Stimulated activated CD8-positive, alpha-beta memory T cell treated with anti-CD3 and anti-CD28 coated beads, Interleukin-12 subunit alpha, Interleukin-12 subunit beta, amount 100 ng/mL, for 4 hours (primary cell): Measurements from ENCODE around the gene CASQ2.
"Not testable (repeated sequence)": the region's sequence is repeated elsewhere in the genome, so short reads cannot be mapped to it uniquely, and the experiment has no call there.

ENCODE experiments used
- DNase-seq: peaks from one replicate; pipeline ENCODE4 v3.0.0-alpha.2; 2020; ENCODE audit warnings: low read depth

Gene CASQ2

DNA sequence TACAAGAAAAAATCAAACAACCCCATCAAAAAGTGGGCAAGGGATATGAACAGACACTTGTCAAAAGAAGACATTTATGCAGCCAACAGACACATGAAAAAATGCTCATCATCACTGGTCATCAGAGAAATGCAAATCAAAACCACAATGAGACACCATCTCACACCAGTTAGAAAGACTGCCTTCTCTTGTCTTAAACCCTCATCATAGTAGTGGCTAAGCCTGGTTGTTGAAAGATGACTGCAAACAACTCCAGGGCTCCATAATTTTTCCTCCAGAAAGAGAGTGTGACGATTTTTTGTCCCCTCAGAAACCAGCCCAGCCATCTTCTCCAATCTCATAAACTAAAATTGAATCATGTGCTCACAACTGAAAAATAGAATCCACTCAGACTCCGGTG, 12.1 kb upstream of the CASQ2 start:
- not testable (repeated sequence) for DNase-seq

DNA sequence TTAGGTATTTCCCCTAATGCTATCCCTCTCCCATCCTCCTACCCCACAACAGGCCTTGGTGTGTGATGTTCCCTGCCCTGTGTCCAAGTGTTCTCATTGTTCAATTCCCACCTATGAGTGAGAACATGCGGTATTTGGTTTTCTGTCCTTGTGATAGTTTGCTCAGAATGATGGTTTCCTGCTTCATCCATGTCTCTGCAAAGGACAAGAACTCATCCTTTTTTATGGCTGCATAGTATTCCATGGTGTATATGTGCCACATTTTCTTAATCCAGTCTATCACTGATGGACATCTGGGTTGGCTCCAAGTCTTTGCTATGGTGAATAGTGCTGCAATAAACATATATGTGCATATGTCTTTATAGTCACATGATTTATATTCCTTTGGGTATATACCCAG, 10.6 kb upstream of the CASQ2 start:
- not testable (repeated sequence) for DNase-seq

DNA sequence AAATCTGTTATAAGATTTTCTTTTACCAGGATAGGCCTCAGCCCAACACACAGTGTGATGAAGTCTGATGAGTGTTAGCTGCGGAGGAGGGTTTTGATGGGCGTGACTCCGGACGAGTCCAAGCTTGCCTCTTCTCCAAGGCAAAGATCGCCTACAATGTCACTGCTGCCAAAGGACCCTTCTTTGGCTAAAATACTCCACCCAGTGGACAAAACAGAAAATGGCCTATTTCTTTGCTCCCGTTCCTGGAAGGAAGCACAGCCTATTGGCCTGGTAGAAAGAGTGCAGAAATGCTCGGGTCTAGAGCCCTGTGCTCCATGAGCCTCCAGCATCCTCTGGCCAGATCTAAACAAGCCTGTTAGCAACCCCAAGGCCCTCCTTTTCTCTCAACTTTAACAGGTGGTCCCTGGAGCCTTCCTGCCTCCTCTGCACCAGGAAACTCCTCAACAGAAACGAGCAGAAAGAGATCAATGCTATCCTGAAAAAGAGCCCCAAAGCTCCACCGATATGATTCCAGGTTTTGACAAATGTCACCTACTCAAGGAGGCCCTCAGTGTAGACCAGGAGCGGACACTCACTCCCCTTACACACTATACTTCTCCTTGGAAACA, 3.4 kb upstream of the CASQ2 start:
- no peak for DNase-seq

DNA sequence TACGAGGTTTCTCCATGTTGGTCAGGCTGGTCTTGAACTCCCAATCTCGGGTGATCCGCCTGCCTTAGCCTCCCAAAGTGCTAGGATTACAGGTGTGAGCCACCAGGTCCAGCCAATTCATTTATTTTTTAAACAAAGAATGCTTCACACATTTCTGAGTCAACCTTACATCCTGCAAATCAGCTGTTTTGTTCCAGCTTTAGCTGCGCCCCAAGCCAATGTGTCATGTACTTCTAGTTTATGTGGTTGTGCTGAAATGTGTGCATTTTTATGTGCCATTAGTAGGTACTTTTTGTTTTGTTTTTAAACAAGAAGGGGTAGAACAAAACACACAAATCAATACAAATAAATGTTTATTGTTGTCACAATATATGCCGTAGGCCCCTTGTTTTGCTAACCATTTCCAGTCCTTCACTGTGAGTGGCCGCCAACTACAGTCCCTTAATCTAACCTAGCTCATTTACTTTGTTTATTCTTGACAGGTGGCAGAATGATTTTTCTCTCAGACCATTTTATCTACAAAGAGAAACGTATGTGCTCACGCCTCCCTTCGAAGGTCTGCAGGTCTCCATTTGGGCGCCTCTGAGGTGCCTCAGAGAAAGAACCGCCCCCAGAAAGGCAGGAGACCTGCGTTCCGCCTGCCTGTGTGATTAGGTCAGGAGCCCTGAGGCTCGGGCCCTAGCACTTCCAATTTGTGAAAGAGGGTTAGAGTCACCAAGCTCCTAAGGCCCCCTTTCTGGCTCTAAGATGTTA, 2.8 kb upstream of the CASQ2 start:
- DNase-seq, result no peak

DNA sequence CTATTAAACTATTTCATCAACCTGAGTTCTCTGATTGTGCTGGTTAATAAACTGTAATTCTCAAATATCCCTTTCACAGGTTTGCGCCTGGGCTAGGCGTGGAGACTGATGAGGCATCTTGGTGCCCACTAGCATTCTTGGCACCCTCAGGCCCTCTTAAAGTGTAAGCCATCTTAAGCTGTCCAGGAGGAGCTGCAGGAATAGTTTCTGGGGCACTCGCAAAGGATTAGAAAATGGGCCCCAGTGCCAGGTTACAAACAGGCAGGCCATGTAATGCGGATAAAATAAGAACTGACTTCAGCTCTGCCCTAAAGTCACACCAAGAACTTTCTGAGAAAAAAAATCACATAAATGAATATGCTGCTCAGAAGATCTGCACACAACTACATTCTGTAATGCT, 1.1 kb downstream of the CASQ2 start:
- DNase-seq, result no peak

DNA sequence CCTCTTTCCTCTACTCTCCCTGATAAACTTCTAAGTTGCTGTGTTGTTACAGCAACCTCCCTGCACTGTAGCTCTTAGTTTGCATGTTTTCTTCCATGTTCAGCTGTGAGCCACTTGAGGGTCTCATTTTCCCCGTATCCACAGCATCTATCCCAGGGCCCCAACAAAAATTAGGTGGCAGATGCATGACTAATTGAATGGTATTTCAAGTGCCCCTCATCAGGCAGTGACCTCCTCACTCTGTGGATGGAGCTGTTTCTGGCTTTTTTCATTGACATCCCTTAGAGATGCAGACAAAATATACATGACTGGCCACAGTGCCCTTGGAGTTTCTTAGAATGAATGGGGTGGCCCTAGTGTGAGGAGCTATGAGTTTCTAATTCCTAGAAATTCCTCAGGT, 3.4 kb downstream of the CASQ2 start:
- DNase-seq, result no peak

GRCh38 chr1:115764541-115764940, 4.0 kb downstream of the CASQ2 start:
- DNase-seq, result no peak

- DNase-seq, result no peak
Observed at GRCh38 chr1:115762779-115763178, 5.7 kb downstream of the CASQ2 start.

GRCh38 chr1:115761601-115762302, 6.8 kb downstream of the CASQ2 start:
- no peak for DNase-seq

DNA sequence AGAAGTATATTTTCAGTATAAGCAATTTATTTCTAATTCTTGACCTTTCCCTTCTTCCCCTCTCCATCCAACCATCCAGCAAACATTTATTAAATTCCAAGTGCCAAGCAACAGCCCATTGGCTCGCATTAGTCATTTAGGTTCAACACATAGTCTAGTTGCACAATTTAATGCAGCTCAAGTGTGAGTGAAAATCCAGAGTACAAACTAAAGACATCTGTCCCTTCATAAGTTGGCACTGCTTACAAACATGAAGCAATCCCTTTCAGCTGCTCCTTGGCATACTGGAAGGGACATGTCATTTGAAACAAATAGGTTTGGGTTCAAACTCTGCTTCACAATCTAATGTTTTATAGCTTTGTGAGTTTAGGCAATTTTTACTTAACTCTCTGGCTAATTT, 10.7 kb downstream of the CASQ2 start:
- DNase-seq, result no peak

DNA sequence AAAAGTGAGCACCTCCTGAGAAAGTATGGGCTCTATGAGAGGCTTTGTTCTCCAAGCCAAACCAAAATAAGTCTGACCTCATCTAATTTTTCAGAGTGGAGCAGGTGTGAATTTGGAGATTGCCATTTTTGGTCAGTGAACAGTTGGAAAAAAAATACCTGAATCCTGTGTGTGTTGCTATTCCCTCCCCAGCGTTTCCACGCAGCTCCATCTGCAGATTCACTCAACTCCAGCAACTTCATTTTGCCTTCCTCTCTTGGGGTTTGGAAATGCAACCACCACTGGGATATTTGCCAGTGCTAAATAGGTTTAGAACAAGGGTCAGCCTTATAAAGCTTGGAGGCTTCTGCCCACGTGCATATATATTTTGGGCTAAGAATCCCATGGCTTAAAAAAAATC, 11.2 kb downstream of the CASQ2 start:
- no peak for DNase-seq

- DNase-seq, result no peak
Observed at GRCh38 chr1:115755456-115756370, 12.8 kb downstream of the CASQ2 start.

DNA sequence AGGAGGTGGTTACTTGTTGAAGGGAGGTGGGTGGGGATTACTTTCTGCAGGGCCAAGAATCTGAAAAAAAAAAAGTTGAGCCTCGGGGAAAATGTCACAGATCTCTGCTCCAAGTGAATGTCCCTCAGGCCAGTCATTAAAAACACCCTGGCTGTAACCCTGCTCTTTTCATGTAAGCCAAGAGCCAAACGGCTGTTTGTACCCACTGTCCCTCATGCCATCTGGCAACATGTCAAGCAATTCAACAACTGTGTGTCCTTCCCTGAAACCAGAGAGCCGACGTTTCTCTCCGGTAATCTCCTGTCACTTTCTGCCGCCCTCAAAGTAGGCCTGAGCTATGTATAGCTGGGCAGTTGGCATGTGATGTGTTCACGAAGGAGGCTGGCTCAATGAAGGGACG, 14.7 kb downstream of the CASQ2 start:
- no peak for DNase-seq

- no peak for DNase-seq
Observed at GRCh38 chr1:115753361-115753760, 15.2 kb downstream of the CASQ2 start.

DNA sequence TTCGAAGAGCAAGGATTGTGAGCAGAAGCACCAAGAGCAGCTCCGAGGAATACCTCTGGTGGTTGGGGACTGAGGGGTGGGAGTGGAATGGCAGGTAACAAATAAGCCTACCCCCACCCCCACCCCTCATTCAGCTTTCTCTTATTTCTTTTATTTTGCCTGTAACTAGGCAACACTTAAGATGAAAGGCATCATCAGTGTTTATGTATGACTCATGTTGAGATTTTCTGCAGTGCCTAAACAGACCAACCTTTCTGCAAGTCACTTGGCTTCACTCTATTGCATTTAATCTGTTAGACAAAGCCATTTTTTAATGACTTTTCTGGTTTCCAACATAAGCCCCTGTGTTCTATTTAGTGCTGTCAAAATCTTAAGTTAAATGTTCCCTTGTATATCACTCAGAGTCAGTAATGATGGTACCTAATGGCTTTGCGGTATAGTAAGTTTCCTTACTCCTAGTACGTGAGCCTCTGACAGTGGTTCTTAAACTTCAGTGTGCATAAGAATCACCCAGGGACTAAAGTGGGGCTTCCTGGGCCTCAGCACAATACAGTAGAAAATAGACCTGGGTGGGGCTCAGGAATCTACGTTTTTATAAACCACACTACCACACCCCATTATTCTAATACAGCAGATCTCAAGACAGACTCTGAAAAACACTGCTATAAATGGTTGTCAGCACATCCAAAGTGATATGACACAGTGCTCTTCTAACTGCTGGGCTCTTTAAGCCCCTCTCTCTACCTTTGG, 19.9 kb downstream of the CASQ2 start:
- DNase-seq, result no peak

DNA sequence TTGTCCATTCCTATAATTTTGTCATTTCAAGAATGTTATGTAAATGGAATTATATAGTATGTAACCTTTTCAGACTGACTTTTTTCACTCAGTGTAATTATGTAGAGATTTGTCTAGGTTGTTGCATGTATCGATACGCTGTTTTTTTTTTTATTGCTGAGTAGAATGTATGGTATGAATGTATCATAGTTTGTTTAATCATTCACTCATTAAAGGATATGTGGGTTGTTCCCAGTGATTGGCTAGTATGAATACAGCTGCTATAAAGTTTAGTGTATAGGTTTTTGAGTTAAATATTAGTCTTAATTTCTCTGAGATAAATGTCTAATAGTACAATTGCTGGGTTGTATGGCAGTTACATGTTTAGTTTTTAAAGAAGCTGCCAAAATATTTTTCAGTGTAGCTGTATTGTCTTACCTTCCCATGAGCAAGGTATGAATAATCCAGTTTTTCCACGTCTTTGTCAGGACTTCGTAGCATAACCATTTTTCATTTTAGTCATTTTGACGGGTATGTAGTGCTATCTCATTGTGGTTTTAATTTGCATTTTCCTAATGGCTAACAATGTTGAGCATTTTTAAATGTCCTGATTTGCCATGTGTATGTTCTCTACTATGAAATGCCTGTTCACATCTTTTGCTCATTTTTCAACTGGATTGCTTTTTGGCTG, 22.4 kb downstream of the CASQ2 start:
- no peak for DNase-seq

GRCh38 chr1:115744646-115745275, 23.8 kb downstream of the CASQ2 start:
- DNase-seq, result no peak

DNA sequence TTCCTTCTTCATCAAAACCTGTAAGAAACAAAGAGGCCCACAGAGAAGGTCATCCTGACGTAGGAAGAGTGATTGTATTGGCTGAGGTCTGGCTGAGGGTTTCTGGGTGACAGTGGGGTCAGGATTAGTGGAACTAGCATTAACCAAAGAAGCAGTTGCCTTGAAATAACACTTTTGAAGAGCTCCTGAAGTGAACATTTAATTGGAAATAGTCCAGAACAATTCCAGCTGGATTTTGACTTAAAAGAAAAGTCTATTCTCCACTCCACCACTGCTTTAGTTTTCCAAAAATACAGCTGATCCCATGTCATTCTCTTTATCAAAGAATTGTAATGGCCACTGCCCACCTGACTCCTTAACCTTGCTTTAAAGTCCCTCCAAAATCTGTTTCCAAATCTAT, 27.7 kb downstream of the CASQ2 start:
- DNase-seq, result no peak

DNA sequence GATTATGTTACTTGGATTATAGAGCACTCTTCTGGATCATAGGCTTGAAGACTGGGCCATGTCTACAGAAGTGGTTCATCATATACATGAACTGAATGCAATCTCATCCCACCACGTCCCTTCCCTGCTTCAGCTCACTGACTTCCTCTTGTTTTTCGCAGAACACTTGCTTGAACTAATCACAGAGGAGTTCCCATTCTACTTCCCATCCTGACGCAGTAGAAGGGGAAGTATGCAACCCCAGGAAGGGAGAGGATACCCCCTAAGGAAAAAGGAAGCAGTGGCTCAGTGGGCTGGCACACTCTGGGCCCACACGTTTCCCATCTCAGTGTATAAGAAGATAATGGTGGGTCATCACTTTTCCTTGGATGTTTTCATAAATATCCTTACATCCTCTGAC, 36.2 kb downstream of the CASQ2 start:
- DNase-seq, result no peak

GRCh38 chr1:115729756-115730155, 38.8 kb downstream of the CASQ2 start:
- DNase-seq, result no peak

GRCh38 chr1:115728341-115728740, 40.2 kb downstream of the CASQ2 start:
- DNase-seq, result no peak
